GM19351 (cell line): Measurements from ENCODE around the gene SH2D7.

Source experiments
- ATAC-seq: cut with Tn5 transposase; IDR thresholded peaks from one replicate; pipeline ENCODE4 v1.9.1; 2021; ENCODE audit warnings: mild to moderate bottlenecking, moderate library complexity; ENCODE audit not compliant: unreplicated experiment

The SH2D7 gene

GRCh38 chr15:78092261-78093041, at the start of gene SH2D7:
Gene SH2D7, plus strand, starts transcription at chr15:78092561. Its CDS starts 24 bp downstream, at chr15:78092585.
- no peak for ATAC-seq

GRCh38 chr15:78044407-78045155, 47.8 kb upstream of the SH2D7 start:
- no peak for ATAC-seq

- no peak for ATAC-seq
Measured at GRCh38 chr15:78045189-78045588, 47.2 kb upstream of the SH2D7 start.

GRCh38 chr15:78046796-78047341, 45.5 kb upstream of the SH2D7 start:
- no peak for ATAC-seq

- ATAC-seq, result no peak
Measured at GRCh38 chr15:78047761-78048627, 44.4 kb upstream of the SH2D7 start.

- no peak for ATAC-seq
Measured at GRCh38 chr15:78048628-78048920, 43.8 kb upstream of the SH2D7 start.

- ATAC-seq, result peak; percentile 82
Measured at GRCh38 chr15:78049691-78050440, 42.5 kb upstream of the SH2D7 start.

GRCh38 chr15:78050441-78050809, 41.9 kb upstream of the SH2D7 start:
- ATAC-seq, result peak; percentile 20

GRCh38 chr15:78050826-78051225, 41.5 kb upstream of the SH2D7 start:
- no peak for ATAC-seq

- no peak for ATAC-seq
Measured at GRCh38 chr15:78051596-78051995, 40.8 kb upstream of the SH2D7 start.

- no peak for ATAC-seq
Measured at GRCh38 chr15:78052001-78052401, 40.4 kb upstream of the SH2D7 start.

- no peak for ATAC-seq
Measured at GRCh38 chr15:78052545-78052944, 39.8 kb upstream of the SH2D7 start.

- ATAC-seq, result no peak
Measured at GRCh38 chr15:78054518-78054917, 37.8 kb upstream of the SH2D7 start.

GRCh38 chr15:78054966-78055365, 37.4 kb upstream of the SH2D7 start:
- ATAC-seq, result no peak

GRCh38 chr15:78055919-78056713, 36.2 kb upstream of the SH2D7 start:
- no peak for ATAC-seq

GRCh38 chr15:78056714-78057269, 35.6 kb upstream of the SH2D7 start:
- no peak for ATAC-seq

GRCh38 chr15:78057803-78058202, 34.6 kb upstream of the SH2D7 start:
- no peak for ATAC-seq

- no peak for ATAC-seq
Measured at GRCh38 chr15:78058401-78058935, 33.9 kb upstream of the SH2D7 start.
